Natural killer cell treated with Interleukin-12 subunit alpha and Interleukin-12 subunit beta and Interleukin-15 and Interleukin-18, amount 100 ng/mL, for 72 hours (primary cell): ENCODE results near the gene C9. TPM values are rescaled to one million over a fixed set of nuclear protein-coding genes. Genes with fewer than 3 reads are reported as not detected.
A peak's percentile ranks its signal among the peaks of the same experiment; 100 is the strongest.

ENCODE experiments used
- ATAC-seq, 2 donors: fragments of 150-1000 bp; cut with Tn5 transposase in 1 of 2; sonication (Bioruptor Pico), chemical (Tn5 transposase) in 1 of 2; 2 replicates each; pipeline ENCODE4 v1.10.0; 2021
- DNase-seq: peaks from one replicate; pipeline ENCODE4 v3.0.0; 2022; ENCODE audit warnings: low spot score
- H3K27ac Mint-ChIP-seq, 2 donors: 1 replicate in 1 of 2; 2 replicates in 1 of 2; pipeline ENCODE4 v1.8.0; 2022; ENCODE audit warnings: mixed read lengths in 2 of 2, mild to moderate bottlenecking in 1 of 2, moderate library complexity in 1 of 2
- H3K27me3 Mint-ChIP-seq, 2 donors: 1 replicate in 1 of 2; 2 replicates in 1 of 2; pipeline ENCODE4 v1.8.0; 2022; ENCODE audit warnings: mixed read lengths in 2 of 2
- H3K36me3 Mint-ChIP-seq: one replicate; pipeline ENCODE4 v1.8.0; 2022; ENCODE audit warnings: mixed read lengths
- H3K4me1 Mint-ChIP-seq, 2 donors: 1 replicate in 1 of 2; 2 replicates in 1 of 2; pipeline ENCODE4 v1.8.0; 2022; ENCODE audit warnings: low read depth in 2 of 2, mixed read lengths in 2 of 2, mild to moderate bottlenecking in 1 of 2
- H3K4me3 Mint-ChIP-seq: one replicate; pipeline ENCODE4 v1.8.0; 2022; ENCODE audit warnings: mixed read lengths
- H3K9me3 Mint-ChIP-seq: 2 replicates; pipeline ENCODE4 v1.8.0; 2022; ENCODE audit warnings: mixed read lengths
- total RNA-seq, 2 donors: library from RNA; stranded (reverse); gene quantifications; one replicate each; pipeline ENCODE4 v1.2.3, GENCODE V29; 2022

The C9 gene
- total RNA-seq, 2 donors from 2014 or later, result not detected

GRCh38 chr5:39394946-39395345 is 30.7 kb upstream of the C9 start:
- ATAC-seq (no peak), DNase-seq (no peak)
- H3K27me3 Mint-ChIP-seq, result no peaks in the 10 kb centered on the region
- H3K4me3 Mint-ChIP-seq, result no peak overlapping the region
- H3K36me3 Mint-ChIP-seq, result peaks cover 4% of the 10 kb centered on the region
- no peaks in the 10 kb centered on the region for H3K9me3 Mint-ChIP-seq
- no peak overlapping the region for H3K27ac Mint-ChIP-seq
- peaks cover 26 to 28% of the 10 kb centered on the region in 2 donors for H3K4me1 Mint-ChIP-seq

GRCh38 chr5:39390945-39391344 is 26.6 kb upstream of the C9 start:
- H3K4me1 Mint-ChIP-seq, result no peaks in the 10 kb centered on the region
- no peak overlapping the region for H3K4me3 Mint-ChIP-seq
- H3K9me3 Mint-ChIP-seq, result no peaks in the 10 kb centered on the region
- ATAC-seq (no peak), DNase-seq (no peak)
- peaks cover 4% of the 10 kb centered on the region for H3K36me3 Mint-ChIP-seq
- H3K27me3 Mint-ChIP-seq, result no peaks in the 10 kb centered on the region
- no peak overlapping the region for H3K27ac Mint-ChIP-seq

DNA sequence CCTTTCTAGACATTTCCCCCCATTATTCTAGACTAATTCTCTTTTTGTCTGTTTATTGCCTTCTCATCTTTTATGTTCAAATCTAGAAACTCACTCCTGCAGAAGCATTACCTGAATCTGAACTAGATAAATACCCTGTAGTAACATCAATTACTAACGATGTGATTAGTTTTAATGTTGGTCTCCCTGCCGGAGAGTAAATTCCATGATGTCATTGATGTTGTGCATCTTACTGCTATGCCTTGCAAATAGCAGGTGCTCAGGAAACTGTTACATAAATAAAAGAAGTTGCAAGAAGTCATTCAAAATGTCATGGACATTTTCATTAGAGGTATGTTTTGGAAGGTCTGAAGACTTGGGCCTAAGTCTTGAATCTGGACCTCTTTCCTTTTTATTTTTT is 23.0 kb upstream of the C9 start:
- DNase-seq (no peak), ATAC-seq (no peak)
- Mint-ChIP-seq H3K4me1 (peaks cover 0 to 5% of the 10 kb centered on the region in 2 donors), H3K36me3 (peaks cover 4% of the 10 kb centered on the region), H3K4me3 (no peak overlapping the region), H3K27ac (no peak overlapping the region), H3K27me3 (no peaks in the 10 kb centered on the region), H3K9me3 (no peaks in the 10 kb centered on the region)

GRCh38 chr5:39384271-39384670 is 20.0 kb upstream of the C9 start:
- no peaks in the 10 kb centered on the region for H3K36me3 Mint-ChIP-seq
- ATAC-seq, result no peak
- H3K9me3 Mint-ChIP-seq, result no peaks in the 10 kb centered on the region
- H3K4me1 Mint-ChIP-seq, result peaks cover 0 to 5% of the 10 kb centered on the region in 2 donors
- peak overlapping the region in 1 of 2 donors; percentile 29 for H3K27ac Mint-ChIP-seq
- H3K27me3 Mint-ChIP-seq, result no peaks in the 10 kb centered on the region
- no peak for DNase-seq
- no peak overlapping the region for H3K4me3 Mint-ChIP-seq

GRCh38 chr5:39381376-39381775 is 17.1 kb upstream of the C9 start:
- Mint-ChIP-seq H3K27me3 (no peaks in the 10 kb centered on the region), H3K9me3 (no peaks in the 10 kb centered on the region), H3K27ac (peak overlapping the region in 1 of 2 donors; percentile 1), H3K4me3 (no peak overlapping the region), H3K36me3 (no peaks in the 10 kb centered on the region), H3K4me1 (peaks cover 0 to 5% of the 10 kb centered on the region in 2 donors)
- no peak for DNase-seq
- ATAC-seq, result no peak

DNA sequence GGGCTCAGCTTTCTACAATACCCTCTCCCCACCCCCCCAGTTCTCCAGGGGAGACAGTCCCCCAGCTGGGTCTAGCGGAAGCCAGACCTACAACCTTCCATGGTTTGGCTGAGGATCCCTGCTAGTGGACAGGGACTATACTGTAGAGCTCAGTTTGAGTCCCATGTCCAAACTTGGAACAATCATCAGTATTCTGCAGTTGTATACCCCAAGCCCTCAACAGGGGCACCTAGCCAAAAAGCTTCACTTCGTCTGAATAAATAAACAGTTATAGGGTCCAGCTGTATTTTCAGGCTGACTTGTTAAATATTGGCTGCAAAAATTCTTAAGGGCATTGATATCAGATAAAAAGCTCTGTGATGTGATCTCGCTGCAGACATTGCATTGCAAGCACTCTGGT is 15.4 kb upstream of the C9 start:
- Mint-ChIP-seq H3K27me3 (no peaks in the 10 kb centered on the region), H3K4me3 (no peak overlapping the region), H3K9me3 (no peaks in the 10 kb centered on the region), H3K27ac (no peak overlapping the region), H3K4me1 (peaks cover 0 to 5% of the 10 kb centered on the region in 2 donors), H3K36me3 (no peaks in the 10 kb centered on the region)
- DNase-seq (no peak), ATAC-seq (no peak)

- Mint-ChIP-seq H3K36me3 (no peaks in the 10 kb centered on the region), H3K9me3 (no peaks in the 10 kb centered on the region), H3K4me3 (no peak overlapping the region), H3K27me3 (no peaks in the 10 kb centered on the region), H3K27ac (no peak overlapping the region), H3K4me1 (no peaks in the 10 kb centered on the region)
- DNase-seq (no peak), ATAC-seq (no peak)
Measured at GRCh38 chr5:39377613-39378012, 13.3 kb upstream of the C9 start.

GRCh38 chr5:39376293-39376714 is 12.0 kb upstream of the C9 start:
- H3K27ac Mint-ChIP-seq, result no peak overlapping the region
- H3K4me3 Mint-ChIP-seq, result no peak overlapping the region
- H3K36me3 Mint-ChIP-seq, result no peaks in the 10 kb centered on the region
- ATAC-seq, result peak; percentile 63 to 76
- no peaks in the 10 kb centered on the region for H3K27me3 Mint-ChIP-seq
- DNase-seq, result peak; percentile 68
- H3K4me1 Mint-ChIP-seq, result peaks cover under 1 to 4% of the 10 kb centered on the region in 2 donors
- no peaks in the 10 kb centered on the region for H3K9me3 Mint-ChIP-seq

- Mint-ChIP-seq H3K27me3 (no peaks in the 10 kb centered on the region), H3K9me3 (no peaks in the 10 kb centered on the region), H3K27ac (no peak overlapping the region), H3K36me3 (no peaks in the 10 kb centered on the region), H3K4me1 (peaks cover 5 to 11% of the 10 kb centered on the region in 2 donors), H3K4me3 (no peak overlapping the region)
- DNase-seq (no peak), ATAC-seq (no peak)
Measured at GRCh38 chr5:39373791-39374190, 9.5 kb upstream of the C9 start.

GRCh38 chr5:39371367-39371635 is 7.0 kb upstream of the C9 start:
- peaks cover 8 to 11% of the 10 kb centered on the region in 2 donors for H3K4me1 Mint-ChIP-seq
- DNase-seq (no peak), ATAC-seq (peak in 1 of 2 donors; percentile 56)

GRCh38 chr5:39370555-39371366 is 6.5 kb upstream of the C9 start:
- no peaks in the 10 kb centered on the region for H3K27me3 Mint-ChIP-seq
- no peaks in the 10 kb centered on the region for H3K36me3 Mint-ChIP-seq
- DNase-seq (no peak), ATAC-seq (peak in 1 of 2 donors; percentile 45)
- no peaks in the 10 kb centered on the region for H3K9me3 Mint-ChIP-seq
- no peak overlapping the region for H3K4me3 Mint-ChIP-seq
- no peak overlapping the region for H3K27ac Mint-ChIP-seq
- H3K4me1 Mint-ChIP-seq, result peaks cover 8 to 11% of the 10 kb centered on the region in 2 donors

More at GRCh38 chr5:39371367-39371635, 7.0 kb upstream of the C9 start:
- no peaks in the 10 kb centered on the region for H3K36me3 Mint-ChIP-seq
- H3K27ac Mint-ChIP-seq, result no peak overlapping the region
- no peaks in the 10 kb centered on the region for H3K27me3 Mint-ChIP-seq
- no peak overlapping the region for H3K4me3 Mint-ChIP-seq
- no peaks in the 10 kb centered on the region for H3K9me3 Mint-ChIP-seq

DNA sequence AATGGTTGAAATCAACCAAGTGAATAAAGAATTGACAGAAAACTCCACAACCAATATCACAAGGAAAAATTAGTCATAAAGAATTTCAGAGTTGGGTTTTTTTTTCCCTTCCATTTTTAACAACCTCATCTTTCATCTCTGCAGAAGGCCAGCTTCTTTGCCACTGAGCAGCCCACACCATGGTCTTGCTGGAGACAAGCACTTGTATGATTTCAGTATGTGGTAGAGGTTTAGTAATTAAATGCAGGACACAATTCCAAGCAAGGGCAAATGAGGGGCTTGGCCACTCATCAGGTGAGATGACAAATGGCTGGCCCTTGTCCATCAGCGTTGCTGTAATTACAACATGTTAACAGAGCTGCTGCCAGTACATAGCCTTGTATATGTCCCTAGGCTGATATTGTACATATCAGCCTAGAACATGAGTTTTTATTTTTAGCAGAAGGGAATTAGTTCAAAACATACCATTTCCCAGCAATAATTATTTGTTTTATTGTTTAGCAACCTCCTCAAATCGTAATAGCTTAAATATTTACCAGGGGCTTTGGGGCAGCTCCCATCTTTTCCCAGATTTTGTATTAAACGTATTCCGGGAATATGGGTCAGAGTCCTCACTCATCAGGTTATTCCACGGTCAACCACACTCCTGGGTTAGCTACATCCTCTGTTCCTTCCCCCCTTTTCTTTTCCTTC is 5.0 kb upstream of the C9 start:
- no peaks in the 10 kb centered on the region for H3K27me3 Mint-ChIP-seq
- H3K36me3 Mint-ChIP-seq, result no peaks in the 10 kb centered on the region
- H3K4me3 Mint-ChIP-seq, result no peak overlapping the region
- ATAC-seq (no peak), DNase-seq (no peak)
- H3K27ac Mint-ChIP-seq, result no peak overlapping the region
- H3K4me1 Mint-ChIP-seq, result peaks cover 8 to 11% of the 10 kb centered on the region in 2 donors
- no peaks in the 10 kb centered on the region for H3K9me3 Mint-ChIP-seq

- Mint-ChIP-seq H3K27ac (no peak overlapping the region), H3K27me3 (no peaks in the 10 kb centered on the region), H3K9me3 (no peaks in the 10 kb centered on the region), H3K4me1 (peaks cover 8 to 11% of the 10 kb centered on the region in 2 donors), H3K4me3 (no peak overlapping the region), H3K36me3 (no peaks in the 10 kb centered on the region)
- no peak for DNase-seq
- ATAC-seq, result no peak
Measured at GRCh38 chr5:39368116-39368515, 3.8 kb upstream of the C9 start.

- Mint-ChIP-seq H3K4me3 (no peak overlapping the region), H3K27me3 (no peaks in the 10 kb centered on the region), H3K9me3 (no peaks in the 10 kb centered on the region), H3K27ac (no peak overlapping the region), H3K4me1 (peaks cover 8 to 11% of the 10 kb centered on the region in 2 donors), H3K36me3 (no peaks in the 10 kb centered on the region)
- no peak for ATAC-seq
- DNase-seq, result no peak
Measured at GRCh38 chr5:39367711-39368110, 3.4 kb upstream of the C9 start.
